Glomerular visceral epithelial cell (primary cell): ENCODE results near the gene AFAP1L2.

ENCODE experiments used
- DNase-seq: peaks from one replicate; pipeline ENCODE4 v3.0.0-alpha.2; 2016; ENCODE audit errors: extremely low spot score

AFAP1L2 gene

GRCh38 chr10:114271075-114271778 is 133.1 kb downstream of the AFAP1L2 start:
- DNase-seq: peak; percentile 91

- no peak for DNase-seq
Observed at GRCh38 chr10:114266521-114266920, 137.8 kb downstream of the AFAP1L2 start.

- no peak for DNase-seq
Observed at GRCh38 chr10:114265392-114266053, 138.8 kb downstream of the AFAP1L2 start.

- no peak for DNase-seq
Observed at GRCh38 chr10:114262496-114262895, 141.8 kb downstream of the AFAP1L2 start.

- peak; percentile 83 for DNase-seq
Observed at GRCh38 chr10:114261076-114261475, 143.2 kb downstream of the AFAP1L2 start.

GRCh38 chr10:114260366-114260765 is 143.9 kb downstream of the AFAP1L2 start:
- DNase-seq: no peak

- no peak for DNase-seq
Observed at GRCh38 chr10:114259824-114260223, 144.5 kb downstream of the AFAP1L2 start.

GRCh38 chr10:114258274-114258840 is 145.9 kb downstream of the AFAP1L2 start:
- no peak for DNase-seq

GRCh38 chr10:114257498-114257897 is 146.8 kb downstream of the AFAP1L2 start:
- DNase-seq: no peak

- DNase-seq: peak; percentile 22
Observed at GRCh38 chr10:114256822-114257221, 147.5 kb downstream of the AFAP1L2 start.

- DNase-seq: no peak
Observed at GRCh38 chr10:114256008-114256765, 148.1 kb downstream of the AFAP1L2 start.

- no peak for DNase-seq
Observed at GRCh38 chr10:114255227-114255626, 149.1 kb downstream of the AFAP1L2 start.

- no peak for DNase-seq
Observed at GRCh38 chr10:114252883-114253282, 151.4 kb downstream of the AFAP1L2 start.

- DNase-seq: no peak
Observed at GRCh38 chr10:114252092-114252491, 152.2 kb downstream of the AFAP1L2 start.

GRCh38 chr10:114250716-114251115 is 153.6 kb downstream of the AFAP1L2 start:
- DNase-seq: no peak

GRCh38 chr10:114250236-114250635 is 154.1 kb downstream of the AFAP1L2 start:
- DNase-seq: no peak

- peak; percentile 41 for DNase-seq
Observed at GRCh38 chr10:114246679-114247305, 157.5 kb downstream of the AFAP1L2 start.

- DNase-seq: peak; percentile 65
Observed at GRCh38 chr10:114245121-114245791, 159.0 kb downstream of the AFAP1L2 start.
